WERI-Rb-1 (cell line): Measurements from ENCODE around the gene TNRC18.
"Not testable (repeated sequence)": the region's sequence is repeated elsewhere in the genome, so short reads cannot be mapped to it uniquely, and the experiment has no call there.

Experiments
- DNase-seq: peaks from one replicate; pipeline ENCODE4 v3.0.0-alpha.2; 2020
- H3K27ac ChIP-seq: fragments of 250-450 bp; sonication (Bioruptor Pico); 2 replicates; pipeline ENCODE4 v1.5.1; 2020; ENCODE audit warnings: mild to moderate bottlenecking, moderate library complexity
- H3K27me3 ChIP-seq: fragments of 250-450 bp; sonication (Bioruptor Pico); 2 replicates; pipeline ENCODE4 v1.5.1; 2021; ENCODE audit warnings: mild to moderate bottlenecking, low read depth, moderate library complexity; ENCODE audit not compliant: insufficient read depth, severe bottlenecking
- H3K36me3 ChIP-seq: fragments of 250-450 bp; sonication (Bioruptor Pico); 2 replicates; pipeline ENCODE4 v1.5.1; 2020; ENCODE audit warnings: mild to moderate bottlenecking, moderate library complexity
- H3K4me3 ChIP-seq: 2 replicates; pipeline ENCODE4 v1.5.1; 2011; ENCODE audit warnings: low read depth, mild to moderate bottlenecking, control low read depth, low read length
- H3K9me3 ChIP-seq: fragments of 250-450 bp; sonication (Bioruptor Pico); 2 replicates; pipeline ENCODE4 v1.5.1; 2021; ENCODE audit warnings: mild to moderate bottlenecking, moderate library complexity; ENCODE audit not compliant: severe bottlenecking
- CTCF ChIP-seq: IDR thresholded peaks from 2 replicates; pipeline ENCODE4 v1.5.1; 2011; ENCODE audit warnings: low read depth, mild to moderate bottlenecking, control low read depth, inconsistent platforms, low read length

Gene TNRC18

GRCh38 chr7:5423306-5423975 lies at the start of gene TNRC18:
Gene TNRC18 (minus strand): TSS chr7:5423834. CDS start chr7:5421246, 2,588 bp downstream.
- H3K27me3 ChIP-seq: peaks cover 45% of the 10 kb centered on the region
- no peak for DNase-seq
- H3K27ac ChIP-seq: peak within 1 kb of the TSS; percentile 97
- H3K4me3 ChIP-seq: peak within 1 kb of the TSS; percentile 86
- no peaks in the 10 kb centered on the region for H3K9me3 ChIP-seq
- no peak for TF ChIP-seq CTCF
- H3K36me3 ChIP-seq: peaks cover 3% of the 10 kb centered on the region; the same call in 1 of the 2 replicates

GRCh38 chr7:5472432-5473315 lies 49.0 kb upstream of the TNRC18 start:
- DNase-seq: no peak
- H3K36me3 ChIP-seq: no peaks in the 10 kb centered on the region
- no peaks in the 10 kb centered on the region for H3K27me3 ChIP-seq
- H3K27ac ChIP-seq: no peak overlapping the region
- H3K4me3 ChIP-seq: no peak overlapping the region
- TF ChIP-seq CTCF: peak; percentile 10; the same call in 1 of the 2 replicates
- no peaks in the 10 kb centered on the region for H3K9me3 ChIP-seq

- not testable (repeated sequence) for H3K27ac ChIP-seq, H3K4me3 ChIP-seq, H3K36me3 ChIP-seq, DNase-seq, H3K27me3 ChIP-seq, H3K9me3 ChIP-seq
These were observed 48.0 kb upstream of the TNRC18 start for GRCh38 chr7:5471623-5472022.

- Histone ChIP-seq H3K9me3 (no peaks in the 10 kb centered on the region), H3K4me3 (no peak overlapping the region)
These were observed 47.2 kb upstream of the TNRC18 start for GRCh38 chr7:5470816-5471215.

GRCh38 chr7:5470167-5470532 lies 46.5 kb upstream of the TNRC18 start:
- H3K27me3 ChIP-seq: no peaks in the 10 kb centered on the region
- DNase-seq: no peak
- peak; percentile 29; the same call in 1 of the 2 replicates for TF ChIP-seq CTCF
- H3K4me3 ChIP-seq: no peak overlapping the region
- H3K36me3 ChIP-seq: no peaks in the 10 kb centered on the region
- no peak overlapping the region for H3K27ac ChIP-seq
- no peaks in the 10 kb centered on the region for H3K9me3 ChIP-seq

More at GRCh38 chr7:5470816-5471215, 47.2 kb upstream of the TNRC18 start:
- Histone ChIP-seq H3K36me3 (no peaks in the 10 kb centered on the region), H3K27me3 (no peaks in the 10 kb centered on the region), H3K27ac (no peak overlapping the region)
- TF ChIP-seq CTCF: no peak
- no peak for DNase-seq

GRCh38 chr7:5469375-5470166 lies 45.9 kb upstream of the TNRC18 start:
- Histone ChIP-seq H3K27me3 (no peaks in the 10 kb centered on the region), H3K36me3 (no peaks in the 10 kb centered on the region), H3K9me3 (no peaks in the 10 kb centered on the region), H3K4me3 (no peak overlapping the region), H3K27ac (no peak overlapping the region)
- no peak for TF ChIP-seq CTCF
- no peak for DNase-seq
